IMR-90 (cell line): ENCODE results near the gene GFAP. TPM values are rescaled to one million over a fixed set of nuclear protein-coding genes. Genes with fewer than 3 reads are reported as not detected.

ENCODE experiments used
- ATAC-seq: fragments of 200-7000 bp; cut with Tn5 transposase; 2 replicates; pipeline ENCODE4 v1.9.1; 2020; ENCODE audit warnings: low read depth, mild to moderate bottlenecking, moderate library complexity
- BruUV-seq: library from RNA; stranded (reverse); fragments of 400-500 nt; replicated peaks from 2 replicates; lab custom pipeline; 2021; lab: Mats Ljungman, UMichigan
- CTCF ChIA-PET: fragments of 300-600 bp; formaldehyde crosslinking; extraction: SDS; loops from one replicate; lab custom pipeline; 2021; ENCODE audit warnings: antibody characterized with exemption; lab: Yijun Ruan, JAX
- POLR2A ChIA-PET: fragments of 300-600 bp; sonication (Branson Sonifier 250); formaldehyde crosslinking; loops from one replicate; lab custom pipeline; 2022; ENCODE audit warnings: antibody characterized with exemption; ENCODE audit not compliant: unreplicated experiment; lab: Charles Lee
- DNase-seq: peaks from one replicate; pipeline ENCODE4 v3.0.0; 2013
- H2AFZ ChIP-seq: replicated peaks from 2 replicates; pipeline ENCODE3; 2013; ENCODE audit warnings: low read length, mild to moderate bottlenecking; ENCODE audit not compliant: poor library complexity
- H2AK5ac ChIP-seq: 2 replicates; pipeline ENCODE4 v1.6.1; 2013; ENCODE audit warnings: low read depth, low read length, inconsistent platforms
- H2AK9ac ChIP-seq: replicated peaks from 2 replicates; pipeline ENCODE3; 2013; ENCODE audit warnings: mild to moderate bottlenecking, low read depth, low read length, moderate library complexity; ENCODE audit not compliant: poor library complexity
- H2BK120ac ChIP-seq: 2 replicates; pipeline ENCODE4 v1.6.1; 2013; ENCODE audit warnings: low read depth, low read length, inconsistent platforms
- H2BK15ac ChIP-seq: 3 replicates; pipeline ENCODE4 v1.6.1; 2013; ENCODE audit warnings: low read depth, low read length, inconsistent platforms
- H2BK20ac ChIP-seq: 2 replicates; pipeline ENCODE4 v1.6.1; 2013; ENCODE audit warnings: low read depth, mild to moderate bottlenecking, inconsistent platforms, low read length, moderate library complexity
- H2BK5ac ChIP-seq: 2 replicates; pipeline ENCODE4 v1.6.1; 2013; ENCODE audit warnings: mild to moderate bottlenecking, low read depth, low read length, inconsistent platforms; ENCODE audit not compliant: poor library complexity, severe bottlenecking
- H3K14ac ChIP-seq: replicated peaks from 2 replicates; pipeline ENCODE4 v1.6.1; 2013; ENCODE audit warnings: low read depth, low read length, inconsistent platforms
- H3K18ac ChIP-seq: 2 replicates; pipeline ENCODE4 v1.6.1; 2013; ENCODE audit warnings: low read depth, low read length, control low read depth
- H3K23ac ChIP-seq: 2 replicates; pipeline ENCODE4 v1.6.1; 2013; ENCODE audit warnings: low read depth, low read length, inconsistent platforms
- H3K27ac ChIP-seq: 2 replicates; pipeline ENCODE4 v1.5.1; 2013; ENCODE audit warnings: mild to moderate bottlenecking, control low read depth, low read length; ENCODE audit not compliant: insufficient read depth
- H3K27me3 ChIP-seq: 2 replicates; pipeline ENCODE4 v1.6.1; 2013; ENCODE audit warnings: low read length; ENCODE audit not compliant: control insufficient read depth, insufficient read depth
- H3K36me3 ChIP-seq: 2 replicates; pipeline ENCODE4 v1.6.1; 2013; ENCODE audit warnings: low read length, mixed read lengths; ENCODE audit not compliant: control insufficient read depth, insufficient read depth
- H3K4ac ChIP-seq: 2 replicates; pipeline ENCODE4 v1.6.1; 2013; ENCODE audit warnings: low read depth, low read length, inconsistent platforms
- H3K4me1 ChIP-seq: 2 replicates; pipeline ENCODE4 v1.6.1; 2013; ENCODE audit warnings: low read length, mixed read lengths; ENCODE audit not compliant: control insufficient read depth, insufficient read depth
- H3K4me2 ChIP-seq: 2 replicates; pipeline ENCODE4 v1.6.1; 2013; ENCODE audit warnings: low read depth, mild to moderate bottlenecking, control low read depth, low read length, moderate library complexity
- H3K4me3 ChIP-seq: 2 replicates; pipeline ENCODE4 v1.5.1; 2013; ENCODE audit warnings: low read depth, mild to moderate bottlenecking, control low read depth, low read length, moderate library complexity; ENCODE audit not compliant: insufficient read depth
- H3K56ac ChIP-seq: 2 replicates; pipeline ENCODE4 v1.6.1; 2013; ENCODE audit warnings: low read length, inconsistent platforms; ENCODE audit not compliant: insufficient read depth; ENCODE audit errors: extremely low read depth
- H3K79me1 ChIP-seq, 2 experiments: 2 replicates each; pipeline ENCODE4 v1.6.1; 2013; ENCODE audit warnings: low read length in 2 of 2, inconsistent platforms in 1 of 2, low read depth in 1 of 2
- H3K9ac ChIP-seq: 2 replicates; pipeline ENCODE4 v1.6.1; 2013; ENCODE audit warnings: low read depth, low read length, control low read depth
- H3K9me1 ChIP-seq: 2 replicates; pipeline ENCODE4 v1.6.1; 2013; ENCODE audit warnings: low read length, inconsistent platforms; ENCODE audit not compliant: insufficient read depth
- H3K9me3 ChIP-seq: 2 replicates; pipeline ENCODE4 v1.6.1; 2013; ENCODE audit warnings: low read length; ENCODE audit not compliant: control insufficient read depth, insufficient read depth
- H4K20me1 ChIP-seq: 2 replicates; pipeline ENCODE4 v1.6.1; 2013; ENCODE audit warnings: low read length, inconsistent platforms; ENCODE audit not compliant: insufficient read depth
- H4K5ac ChIP-seq: 2 replicates; pipeline ENCODE4 v1.6.1; 2013; ENCODE audit warnings: mild to moderate bottlenecking, low read depth, low read length, control low read depth
- H4K8ac ChIP-seq, 2 experiments: 2 replicates each; pipeline ENCODE4 v1.6.1; 2013; ENCODE audit warnings: low read depth in 2 of 2, low read length in 2 of 2, control low read depth in 1 of 2, inconsistent platforms in 1 of 2
- H4K91ac ChIP-seq: 2 replicates; pipeline ENCODE4 v1.6.1; 2013; ENCODE audit warnings: low read depth, low read length, inconsistent platforms; ENCODE audit not compliant: insufficient read depth
- BHLHE40 ChIP-seq: fragments of 150-350 bp; IDR thresholded peaks from 2 replicates; pipeline ENCODE4 v1.6.1; 2016; ENCODE audit warnings: mild to moderate bottlenecking, low read depth, low read length
- CEBPB ChIP-seq: IDR thresholded peaks from 2 replicates; pipeline ENCODE4 v1.6.1; 2012; ENCODE audit warnings: low read depth, low read length, improper control_type of control experiment
- CHD1 ChIP-seq: IDR thresholded peaks from 2 replicates; pipeline ENCODE4 v1.6.1; 2012; ENCODE audit warnings: low read depth, low read length, improper control_type of control experiment
- CTCF ChIP-seq: conservative IDR thresholded peaks from 2 replicates; pipeline ENCODE4 v1.5.1; 2012; ENCODE audit warnings: mild to moderate bottlenecking, low read depth, low read length, improper control_type of control experiment
- ELK1 ChIP-seq: fragments of 150-350 bp; IDR thresholded peaks from 2 replicates; pipeline ENCODE4 v1.6.1; 2016; ENCODE audit warnings: low read depth, mild to moderate bottlenecking, low read length, moderate library complexity, borderline replicate concordance
- FOS ChIP-seq: fragments of 150-350 bp; IDR thresholded peaks from 2 replicates; pipeline ENCODE4 v1.6.1; 2016; ENCODE audit warnings: low read depth, low read length
- MAZ ChIP-seq: IDR thresholded peaks from 2 replicates; pipeline ENCODE4 v1.6.1; 2012; ENCODE audit warnings: low read depth, mild to moderate bottlenecking, low read length, improper control_type of control experiment, moderate library complexity, borderline replicate concordance
- MXI1 ChIP-seq: IDR thresholded peaks from 2 replicates; pipeline ENCODE4 v1.6.1; 2012; ENCODE audit warnings: low read depth, mild to moderate bottlenecking, low read length, moderate library complexity, borderline replicate concordance
- NFE2L2 ChIP-seq: fragments of 150-350 bp; IDR thresholded peaks from 2 replicates; pipeline ENCODE4 v1.6.1; 2016; ENCODE audit warnings: low read depth, mild to moderate bottlenecking, low read length
- POLR2A ChIP-seq: IDR thresholded peaks from 2 replicates; pipeline ENCODE4 v1.6.1; 2012; ENCODE audit warnings: mild to moderate bottlenecking, low read depth, low read length
- RAD21 ChIP-seq: IDR thresholded peaks from 2 replicates; pipeline ENCODE4 v1.6.1; 2012; ENCODE audit warnings: low read length, improper control_type of control experiment
- RCOR1 ChIP-seq: IDR thresholded peaks from 2 replicates; pipeline ENCODE4 v1.6.1; 2012; ENCODE audit warnings: mild to moderate bottlenecking, low read length, improper control_type of control experiment; ENCODE audit not compliant: insufficient replicate concordance
- RFX5 ChIP-seq: IDR thresholded peaks from 2 replicates; pipeline ENCODE4 v1.8.0; 2012; ENCODE audit warnings: low read depth, mild to moderate bottlenecking, low read length, moderate library complexity
- SMC3 ChIP-seq: fragments of 150-350 bp; IDR thresholded peaks from 2 replicates; pipeline ENCODE4 v1.6.1; 2016; ENCODE audit warnings: low read depth, mild to moderate bottlenecking, antibody characterized with exemption, low read length, moderate library complexity
- USF2 ChIP-seq: fragments of 150-350 bp; IDR thresholded peaks from 2 replicates; pipeline ENCODE4 v1.6.1; 2017; ENCODE audit warnings: mild to moderate bottlenecking, antibody characterized with exemption, low read length, low read depth
- WGBS, 2 experiments: methylation state at CpG; one replicate each; pipeline versions ENCODE4 v1.1.5 to v1.1.7; 2013; ENCODE audit warnings: missing lambda C conversion rate in 2 of 2; ENCODE audit not compliant: insufficient read length in 1 of 2; ENCODE audit errors: extremely low coverage in 2 of 2; 5-methylcytosine and 5-hydroxymethylcytosine counted together
- dilution Hi-C: fragments of 300-500 bp; cut with HindIII; formaldehyde crosslinking; loops from one replicate; pipeline ENCODE4 v1.14.3; 2018; ENCODE audit warnings: low sequenced_read_pairs; ENCODE audit not compliant: unreplicated experiment
- in situ Hi-C: fragments of 300-500 bp; cut with MboI; formaldehyde crosslinking; loops from 3 replicates; pipeline ENCODE4 v1.14.3; 2019; ENCODE audit warnings: low sequenced_read_pairs, inconsistent platforms, mixed read lengths
- intact Hi-C: fragments of 100-400 bp; cut with micrococcal nuclease; formaldehyde crosslinking; loops from 2 replicates; pipeline ENCODE4 v1.10.0; 2022
- polyA plus RNA-seq, 3 experiments: library from polyadenylated mRNA; depleted of rRNA; stranded (reverse); fragments of >200 nt; gene quantifications; 2 replicates each; pipeline ENCODE4 v1.2.3, GENCODE V29; 2012; ENCODE audit warnings: low replicate concordance in 1 of 3
- total RNA-seq: library from RNA; depleted of rRNA; stranded (reverse); fragments of >200 nt; gene quantifications from 2 replicates; pipeline ENCODE4 v1.2.3, GENCODE V29; 2012

GFAP gene
- total and polyA plus RNA-seq, 2 of the 4 experiments (the other 2 are of a cell fraction), result 0.18 to 0.19 TPM

GRCh38 chr17:44928950-44929720 lies 13.8 kb upstream of the GFAP start:
- H3K9ac ChIP-seq, result no peak overlapping the region
- TF ChIP-seq NFE2L2 (no peak), CHD1 (no peak), MAZ (no peak), MXI1 (no peak), RFX5 (no peak), USF2 (no peak), RCOR1 (no peak), CEBPB (no peak), RAD21 (no peak), BHLHE40 (no peak), POLR2A (no peak), ELK1 (no peak), FOS (no peak), SMC3 (no peak), CTCF (no peak)

More at GRCh38 chr17:44928950-44929720, 13.8 kb upstream of the GFAP start:
- WGBS, 2 experiments, result 100% methylated on average over 1 of the region's 7 CpGs; no CpG with 5 or more reads in 1 of the 2 experiments
- H3K27me3 ChIP-seq, result no peaks in the 10 kb centered on the region
- ATAC-seq (no peak), DNase-seq (no peak)
- H2BK5ac ChIP-seq, result no peak overlapping the region
- intact Hi-C loops, result no loop called here
- ChIA-PET CTCF (interaction anchor here (1.3 kb wide), 1 partner anchor 9 kb away, joined by 4 read pairs; no protein-coding TSS in a partner anchor), POLR2A (no interaction called here)
- H4K8ac ChIP-seq, result no peak overlapping the region
- no peak overlapping the region for H3K27ac ChIP-seq
- peaks cover 8 to 11% of the 10 kb centered on the region in 2 experiments for H3K79me1 ChIP-seq
- in situ Hi-C loops, result no loop called here
- H3K23ac ChIP-seq, result no peak overlapping the region
- no peak overlapping the region for H3K56ac ChIP-seq
- H2AFZ ChIP-seq, result no peak overlapping the region
- H3K9me3 ChIP-seq, result no peaks in the 10 kb centered on the region
- H4K91ac ChIP-seq, result no peak overlapping the region
- dilution Hi-C loops, result no loop called here
- H3K4me1 ChIP-seq, result no peaks in the 10 kb centered on the region
- no TSS peak for BruUV-seq
- H2BK20ac ChIP-seq, result no peak overlapping the region
- no peak overlapping the region for H2BK15ac ChIP-seq
- no peak overlapping the region for H3K4me2 ChIP-seq
- H2AK5ac ChIP-seq, result no peak overlapping the region
- no peak overlapping the region for H2BK120ac ChIP-seq
- H3K14ac ChIP-seq, result no peak overlapping the region
- H4K5ac ChIP-seq, result no peak overlapping the region
- no peak overlapping the region for H3K4ac ChIP-seq
- no peak overlapping the region for H3K4me3 ChIP-seq
- peaks cover 12% of the 10 kb centered on the region for H3K36me3 ChIP-seq
- H3K9me1 ChIP-seq, result no peaks in the 10 kb centered on the region
- no peak overlapping the region for H3K18ac ChIP-seq
- no peaks in the 10 kb centered on the region for H4K20me1 ChIP-seq
- no peak overlapping the region for H2AK9ac ChIP-seq
